Thymus (tissue), 14 donors: Measurements from ENCODE around the gene PPME1. TPM values are rescaled to one million over a fixed set of nuclear protein-coding genes. Genes with fewer than 3 reads are reported as not detected.
"Not testable (repeated sequence)": the region's sequence is repeated elsewhere in the genome, so short reads cannot be mapped to it uniquely, and the experiment has no call there.

ENCODE experiments used
- DNase-seq, 9 donors: peaks; one replicate each; pipeline ENCODE4 v3.0.0-alpha.2; 2013; ENCODE audit warnings: low spot score in 9 of 9, low read depth in 6 of 9, missing footprints in 1 of 9
- H3K27ac ChIP-seq, 2 donors: one replicate each; pipeline ENCODE4 v1.5.1; 2013; ENCODE audit warnings: control low read depth in 1 of 2, low read depth in 1 of 2, low read length in 1 of 2, mild to moderate bottlenecking in 1 of 2, moderate library complexity in 1 of 2
- H3K27me3 ChIP-seq, 2 donors: one replicate each; pipeline ENCODE4 v1.5.1; 2013; ENCODE audit warnings: low read length in 1 of 2; ENCODE audit not compliant: control insufficient read depth in 2 of 2, insufficient read depth in 1 of 2
- H3K36me3 ChIP-seq, 2 donors: one replicate each; pipeline ENCODE4 v1.5.1; 2013; ENCODE audit warnings: low read length in 1 of 2, mild to moderate bottlenecking in 1 of 2, moderate library complexity in 1 of 2; ENCODE audit not compliant: control insufficient read depth in 2 of 2, insufficient read depth in 2 of 2
- H3K4me1 ChIP-seq, 2 donors: one replicate each; pipeline ENCODE4 v1.5.1; 2013; ENCODE audit warnings: low read length in 2 of 2; ENCODE audit not compliant: control insufficient read depth in 2 of 2, insufficient read depth in 2 of 2
- H3K4me3 ChIP-seq, 2 donors: one replicate each; pipeline ENCODE4 v1.5.1; 2013; ENCODE audit warnings: low read length in 2 of 2, control low read depth in 1 of 2, mild to moderate bottlenecking in 1 of 2
- H3K9me3 ChIP-seq, 2 donors: one replicate each; pipeline ENCODE4 v1.5.1; 2013; ENCODE audit warnings: low read length in 1 of 2, mild to moderate bottlenecking in 1 of 2; ENCODE audit not compliant: control insufficient read depth in 2 of 2, insufficient read depth in 1 of 2
- WGBS: extraction: QIAGEN DNeasy Blood & Tissue Kit; methylation state at CpG from one replicate; pipeline ENCODE4 v1.1.7; 2013; 5-methylcytosine and 5-hydroxymethylcytosine counted together
- long read RNA-seq, 10 donors: transcript quantifications; one replicate each; lab custom pipeline, GENCODE V29; 2026
- polyA plus RNA-seq: library from polyadenylated mRNA; stranded (reverse); fragments of 200-250 nt; gene quantifications from one replicate; pipeline ENCODE4 v1.2.3, GENCODE V29; 2013
- total RNA-seq: library from RNA; stranded (reverse); fragments of 120-200 nt; gene quantifications from one replicate; pipeline ENCODE4 v1.2.4, GENCODE V29; 2013
- donor health status: healthy.

Gene PPME1, protein sequence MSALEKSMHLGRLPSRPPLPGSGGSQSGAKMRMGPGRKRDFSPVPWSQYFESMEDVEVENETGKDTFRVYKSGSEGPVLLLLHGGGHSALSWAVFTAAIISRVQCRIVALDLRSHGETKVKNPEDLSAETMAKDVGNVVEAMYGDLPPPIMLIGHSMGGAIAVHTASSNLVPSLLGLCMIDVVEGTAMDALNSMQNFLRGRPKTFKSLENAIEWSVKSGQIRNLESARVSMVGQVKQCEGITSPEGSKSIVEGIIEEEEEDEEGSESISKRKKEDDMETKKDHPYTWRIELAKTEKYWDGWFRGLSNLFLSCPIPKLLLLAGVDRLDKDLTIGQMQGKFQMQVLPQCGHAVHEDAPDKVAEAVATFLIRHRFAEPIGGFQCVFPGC
- total RNA-seq (19.7 TPM), polyA plus RNA-seq (19.8 TPM)
- long read RNA-seq, donor 1 = 0 reads
- long read RNA-seq, donor 2 = 0 reads
- long read RNA-seq, donor 3, transcript PPME1-201 (14 exons, 2,677 nt) = major isoform, 9 of 9 reads
- long read RNA-seq, donor 3, partial matches to known transcripts = 0 of 9 reads
- long read RNA-seq, donor 3, other reads (novel, unspliced or antisense) = 0 of 9 reads
- long read RNA-seq, donor 4, partial matches to known transcripts = 0 of 4 reads
- long read RNA-seq, donor 4, other reads (novel, unspliced or antisense) = 0 of 4 reads
- long read RNA-seq, donor 5, transcript PPME1-201 (14 exons, 2,677 nt) = major isoform, 10 of 10 reads
- long read RNA-seq, donor 5, partial matches to known transcripts = 0 of 10 reads
- long read RNA-seq, donor 5, other reads (novel, unspliced or antisense) = 0 of 10 reads
- long read RNA-seq, donor 6, transcript PPME1-201 (14 exons, 2,677 nt) = major isoform, 9 of 9 reads
- long read RNA-seq, donor 6, partial matches to known transcripts = 0 of 9 reads
- long read RNA-seq, donor 6, other reads (novel, unspliced or antisense) = 0 of 9 reads
- long read RNA-seq, donor 7, transcript PPME1-201 (14 exons, 2,677 nt) = major isoform, 8 of 9 reads
- long read RNA-seq, donor 7, partial matches to known transcripts = 0 of 9 reads
- long read RNA-seq, donor 7, other reads (novel, unspliced or antisense) = 0 of 9 reads
- long read RNA-seq, donor 8, partial matches to known transcripts = 0 of 2 reads
- long read RNA-seq, donor 8, other reads (novel, unspliced or antisense) = 0 of 2 reads
- long read RNA-seq, donor 9, partial matches to known transcripts = 16 of 19 reads
- long read RNA-seq, donor 9, other reads (novel, unspliced or antisense) = 0 of 19 reads
- long read RNA-seq, donor 10, full-length matches to known transcripts = 7 of 7 reads
- long read RNA-seq, donor 10, partial matches to known transcripts = 0 of 7 reads
- long read RNA-seq, donor 10, other reads (novel, unspliced or antisense) = 0 of 7 reads

DNA sequence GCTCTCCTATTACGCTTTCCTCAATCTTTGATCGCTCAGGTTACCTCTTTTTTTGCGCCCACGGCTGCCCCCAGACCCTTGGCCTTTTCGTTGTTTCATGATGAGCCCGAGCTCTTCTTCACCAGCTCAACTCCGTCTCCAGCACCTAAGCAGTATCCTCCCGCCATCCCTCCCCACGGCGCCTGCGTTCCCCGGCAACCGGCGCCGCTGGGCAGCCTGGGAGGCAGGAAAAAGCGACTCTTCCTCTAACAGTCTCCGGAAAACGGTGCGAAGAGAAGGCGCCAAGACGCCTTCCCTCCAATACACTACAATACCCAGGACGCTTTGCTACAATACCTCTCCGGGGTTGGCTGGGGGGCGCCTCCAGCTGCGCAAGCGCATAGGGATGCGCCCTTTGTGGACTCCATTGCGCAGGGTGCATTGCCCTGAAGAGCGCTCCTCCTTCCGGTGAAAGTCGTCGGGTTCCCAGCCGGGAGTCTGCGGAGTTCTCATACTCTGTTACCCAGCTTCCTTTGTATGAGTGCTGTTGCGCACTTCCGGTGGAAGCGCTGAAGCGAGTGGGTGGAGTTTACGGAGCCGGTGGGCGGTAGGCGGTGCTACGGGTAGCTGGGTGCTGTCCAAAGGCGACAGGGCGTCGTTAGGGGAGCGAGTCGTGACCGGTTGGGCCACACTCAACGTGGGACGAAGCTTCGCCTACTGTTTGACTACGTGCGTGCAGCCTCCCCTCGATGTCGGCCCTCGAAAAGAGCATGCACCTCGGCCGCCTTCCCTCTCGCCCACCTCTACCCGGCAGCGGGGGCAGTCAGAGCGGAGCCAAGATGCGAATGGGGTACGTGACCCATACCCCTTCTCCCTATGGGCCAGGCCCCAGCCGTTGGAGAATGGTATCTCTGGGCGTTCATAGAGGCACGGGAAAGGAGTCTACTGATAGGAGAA lies at the start of gene PPME1, which contains the start of gene C2CD3:
TSS of gene PPME1 (plus strand) at position 596 of the 936 bp plus-strand sequence. CDS start at position 729, 133 bp downstream.
TSS of gene C2CD3 (minus strand) at position 309 of the 936 bp plus-strand sequence. CDS start at position 99, 210 bp downstream.
- DNase-seq = peak; percentile 97 to 100 (median 99)
- H3K36me3 ChIP-seq = peaks cover 4 to 19% of the 10 kb centered on the region in 2 donors
- H3K4me3 ChIP-seq = peak within 1 kb of the TSS; percentile 86 to 94
- peaks cover 17 to 18% of the 10 kb centered on the region in 2 donors for H3K4me1 ChIP-seq
- no peaks in the 10 kb centered on the region for H3K27me3 ChIP-seq
- under 1% methylated on average over 68 of the region's 68 CpGs for WGBS
- peak within 1 kb of the TSS; percentile 91 to 95 for H3K27ac ChIP-seq
- H3K9me3 ChIP-seq = no peaks in the 10 kb centered on the region

DNA sequence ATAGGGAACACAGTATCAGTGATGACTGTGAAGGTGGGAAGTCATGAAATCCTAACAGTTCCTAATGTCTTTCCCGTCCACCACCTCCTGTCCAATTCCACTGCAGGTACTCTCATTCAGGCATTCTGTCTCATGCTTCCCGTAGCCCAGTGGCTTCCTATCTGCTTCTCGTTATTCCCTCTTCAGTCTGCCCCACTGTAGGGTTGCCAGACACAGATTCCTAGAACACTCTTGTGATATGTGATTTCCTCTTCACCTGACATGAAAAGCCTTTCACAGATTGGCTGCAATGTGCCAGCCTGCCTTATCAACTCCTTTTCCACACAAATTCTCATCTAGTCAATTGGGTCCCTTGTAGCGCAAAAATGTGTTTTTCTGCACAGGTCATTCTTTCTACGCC lies 49.3 kb upstream of the PPME1 start:
- Histone ChIP-seq H3K36me3 (peaks cover 4 to 17% of the 10 kb centered on the region in 2 donors), H3K4me3 (no peak overlapping the region), H3K27me3 (no peaks in the 10 kb centered on the region), H3K27ac (no peak overlapping the region), H3K9me3 (no peaks in the 10 kb centered on the region), H3K4me1 (no peaks in the 10 kb centered on the region)
- 97% methylated on average over 5 of the region's 5 CpGs for WGBS
- no peak for DNase-seq

DNA sequence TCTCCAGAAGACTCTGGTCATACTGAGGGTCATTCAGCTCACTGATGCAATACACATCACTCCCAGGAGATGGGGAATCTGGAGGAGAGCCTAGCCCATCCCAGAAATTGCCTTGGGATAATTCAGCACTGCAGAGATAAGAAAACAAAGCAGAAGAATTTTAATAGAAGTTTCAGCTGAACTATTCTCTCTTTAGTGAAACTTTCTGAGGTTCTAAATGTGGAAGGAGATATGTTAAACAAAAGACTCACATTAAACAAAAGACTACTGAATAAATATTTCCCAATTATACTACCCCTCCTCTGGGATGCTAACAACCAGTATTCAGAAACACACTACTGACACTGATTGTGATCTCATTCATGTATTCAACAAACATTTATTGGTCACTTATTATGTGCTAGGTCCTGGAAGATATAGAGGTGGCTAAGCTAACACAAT lies 48.1 kb upstream of the PPME1 start:
- Histone ChIP-seq H3K9me3 (no peaks in the 10 kb centered on the region), H3K27ac (no peak overlapping the region), H3K4me1 (no peaks in the 10 kb centered on the region), H3K27me3 (no peaks in the 10 kb centered on the region), H3K4me3 (no peak overlapping the region), H3K36me3 (peaks cover 0 to 9% of the 10 kb centered on the region in 2 donors)
- no peak for DNase-seq

DNA sequence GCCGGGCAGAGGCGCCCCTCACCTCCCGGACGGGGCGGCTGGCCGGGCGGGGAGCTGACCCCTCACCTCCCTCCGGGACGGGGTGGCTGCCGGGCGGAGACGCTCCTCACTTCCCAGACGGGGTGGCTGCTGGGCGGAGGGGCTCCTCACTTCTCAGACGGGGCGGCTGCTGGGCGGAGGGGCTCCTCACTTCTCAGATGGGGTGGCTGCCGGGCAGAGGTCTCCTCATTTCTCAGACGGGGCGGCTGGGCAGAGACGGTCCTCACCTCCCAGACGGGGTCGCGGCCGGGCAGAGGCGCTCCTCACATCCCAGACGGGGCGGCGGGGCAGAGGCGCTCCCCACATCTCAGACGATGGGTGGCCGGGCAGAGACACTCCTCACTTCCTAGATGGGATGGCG lies 42.0 kb upstream of the PPME1 start:
- WGBS = 96% methylated on average over 22 of the region's 33 CpGs
- not testable (repeated sequence) for H3K4me1 ChIP-seq, H3K27me3 ChIP-seq, H3K9me3 ChIP-seq, H3K4me3 ChIP-seq, H3K27ac ChIP-seq, DNase-seq
- peaks cover 7 to 26% of the 10 kb centered on the region in 2 donors for H3K36me3 ChIP-seq

DNA sequence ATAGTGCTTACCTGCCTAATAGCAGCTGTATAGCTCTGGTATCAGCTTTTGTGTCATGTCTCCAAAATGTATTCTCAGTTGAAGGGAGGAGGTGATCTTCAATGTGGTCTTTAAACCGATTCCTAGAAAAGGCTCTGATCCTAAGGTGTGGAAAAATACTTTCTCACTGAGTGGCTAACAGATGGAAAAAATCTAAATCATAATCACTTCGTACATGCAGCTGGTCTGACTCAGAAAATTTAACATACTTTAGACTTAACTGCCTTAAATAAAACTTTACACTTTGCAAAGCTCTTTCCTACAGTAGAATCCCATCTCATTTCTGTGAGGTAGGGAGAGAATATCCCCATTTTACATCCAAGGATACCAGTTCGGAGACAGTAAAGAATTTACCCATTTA lies 38.3 kb upstream of the PPME1 start:
- Histone ChIP-seq H3K4me1 (no peaks in the 10 kb centered on the region), H3K36me3 (peaks cover 12 to 47% of the 10 kb centered on the region in 2 donors), H3K27ac (no peak overlapping the region), H3K9me3 (no peaks in the 10 kb centered on the region), H3K27me3 (no peaks in the 10 kb centered on the region), H3K4me3 (no peak overlapping the region)
- WGBS = 99% methylated on average over 3 of the region's 3 CpGs
- no peak for DNase-seq

DNA sequence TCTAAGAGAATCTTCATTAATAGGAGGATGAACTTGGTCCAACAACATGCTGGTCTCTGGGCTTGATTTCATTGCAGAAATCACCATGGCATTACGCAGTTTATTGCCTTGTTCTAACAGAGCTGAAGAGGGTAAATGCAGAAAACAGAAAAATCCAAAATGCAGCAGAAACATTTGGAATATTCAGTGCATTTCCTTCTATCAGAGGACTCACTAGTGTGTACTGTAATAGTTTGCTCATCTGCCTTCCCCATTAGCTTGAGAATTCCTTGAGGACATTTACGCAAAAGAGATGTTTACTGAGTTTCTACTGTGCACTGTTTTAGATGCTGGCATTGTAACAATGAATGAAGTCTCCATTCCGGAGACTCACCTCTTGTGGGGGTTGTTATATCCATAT lies 37.7 kb upstream of the PPME1 start:
- peaks cover 13 to 52% of the 10 kb centered on the region in 2 donors for H3K36me3 ChIP-seq

DNA sequence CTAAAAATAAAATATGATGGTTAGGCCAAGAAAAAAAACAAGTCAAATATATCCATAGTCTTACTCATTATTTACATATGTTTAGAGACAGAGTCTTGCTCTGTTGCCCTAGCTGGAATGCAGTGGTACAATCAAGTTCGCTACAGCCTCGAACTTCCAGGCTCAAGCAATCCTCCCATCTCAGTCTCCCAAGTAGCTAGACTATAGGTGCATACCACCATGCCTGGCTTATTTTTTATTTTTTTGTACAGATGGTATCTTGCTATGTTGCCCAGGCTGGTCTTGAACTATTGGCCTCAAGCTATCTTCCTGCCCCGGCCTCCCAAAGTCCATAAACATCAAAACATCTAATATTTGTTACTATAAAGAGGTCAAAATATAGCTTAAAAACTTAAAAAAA lies 36.4 kb upstream of the PPME1 start:
- Histone ChIP-seq H3K27me3 (no peaks in the 10 kb centered on the region), H3K4me1 (no peaks in the 10 kb centered on the region), H3K4me3 (no peak overlapping the region), H3K27ac (no peak overlapping the region), H3K9me3 (no peaks in the 10 kb centered on the region), H3K36me3 (peaks cover 16 to 63% of the 10 kb centered on the region in 2 donors)
- WGBS = 97% methylated on average over 3 of the region's 3 CpGs
- no peak for DNase-seq

More for the DNA sequence above, 37.7 kb upstream of the PPME1 start:
- WGBS = over 99% methylated on average over 3 of the region's 3 CpGs
- Histone ChIP-seq H3K9me3 (no peaks in the 10 kb centered on the region), H3K27me3 (no peaks in the 10 kb centered on the region), H3K4me3 (no peak overlapping the region), H3K27ac (no peak overlapping the region), H3K4me1 (no peaks in the 10 kb centered on the region)
- DNase-seq = no peak
